ENCODE results near the gene CDC14A.

Gene CDC14A

GRCh38 chr1:100461222-100461621, 108.9 kb downstream of the CDC14A start:
- DNase-seq (ENCODE audit: extremely low read depth, low read depth): no peak
- no peak overlapping the region for H3K4me3 ChIP-seq (replicated peaks; ENCODE audit: low read depth, low read length)
- TF ChIP-seq CTCF (IDR thresholded peaks at IDR 0.05; ENCODE audit: low read depth, low read length, missing control alignments): no peak

DNA sequence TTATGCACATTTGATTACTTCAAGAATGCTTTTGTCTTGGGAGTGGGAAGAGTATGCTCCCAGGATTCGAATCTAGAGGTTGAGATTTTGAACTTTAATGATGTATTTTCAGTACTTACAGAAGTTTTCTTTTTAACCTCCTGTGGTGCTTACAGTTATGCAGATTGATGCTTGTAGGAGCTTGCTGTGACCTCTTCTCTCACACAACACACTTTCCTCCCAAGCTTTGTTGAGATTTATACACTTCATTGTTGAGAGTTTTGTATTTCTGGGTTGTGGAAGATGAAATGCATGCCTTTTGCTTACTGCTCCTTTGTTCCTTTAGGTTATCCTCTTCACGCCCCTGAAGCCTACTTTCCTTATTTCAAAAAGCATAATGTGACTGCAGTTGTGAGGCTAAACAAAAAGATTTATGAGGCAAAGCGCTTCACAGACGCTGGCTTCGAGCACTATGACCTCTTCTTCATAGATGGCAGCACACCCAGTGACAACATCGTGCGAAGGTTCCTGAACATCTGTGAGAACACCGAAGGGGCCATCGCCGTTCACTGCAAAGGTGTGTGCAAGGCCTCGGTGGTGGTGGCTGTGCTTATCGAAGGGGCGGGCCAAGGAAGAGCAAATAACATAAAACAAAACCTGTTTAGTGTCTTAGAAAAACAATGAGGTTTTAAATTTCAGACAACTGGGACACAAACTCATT, 110.2 kb downstream of the CDC14A start:
- no peak overlapping the region for H3K4me3 ChIP-seq (replicated peaks; ENCODE audit: low read depth, low read length)
- TF ChIP-seq CTCF (IDR thresholded peaks at IDR 0.05; ENCODE audit: low read depth, low read length, missing control alignments): no peak
- no peak for DNase-seq (ENCODE audit: extremely low read depth, low read depth)

- DNase-seq (ENCODE audit: extremely low read depth, low read depth): peak; percentile 22
- H3K4me3 ChIP-seq (replicated peaks; ENCODE audit: low read depth, low read length): no peak overlapping the region
- TF ChIP-seq CTCF (IDR thresholded peaks at IDR 0.05; ENCODE audit: low read depth, low read length, missing control alignments): peak; percentile 75
These were observed 111.6 kb downstream of the CDC14A start for GRCh38 chr1:100463791-100464424.

DNA sequence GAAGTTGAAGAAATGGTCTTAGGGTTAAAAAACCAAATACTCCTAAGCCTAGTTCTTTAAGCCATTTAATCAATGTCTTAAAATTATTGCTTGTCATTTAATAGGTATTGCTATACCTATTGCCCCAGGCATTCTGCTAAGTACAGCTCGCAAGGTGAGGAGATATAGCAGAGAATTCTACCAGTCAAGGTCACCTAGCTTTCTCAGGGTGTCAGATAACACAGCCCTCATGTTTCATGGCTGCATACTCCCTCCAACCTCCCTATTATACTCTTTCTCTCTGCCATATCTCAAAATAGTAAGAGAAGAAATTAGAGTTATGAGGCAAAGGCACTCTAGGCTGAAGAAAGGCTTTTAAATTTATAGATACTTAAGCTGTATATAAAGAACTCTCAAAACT, 117.3 kb downstream of the CDC14A start:
- TF ChIP-seq CTCF (IDR thresholded peaks at IDR 0.05; ENCODE audit: low read depth, low read length, missing control alignments): no peak
- no peak for DNase-seq (ENCODE audit: extremely low read depth, low read depth)
- no peak overlapping the region for H3K4me3 ChIP-seq (replicated peaks; ENCODE audit: low read depth, low read length)

GRCh38 chr1:100474834-100475233, 122.5 kb downstream of the CDC14A start:
- no peak overlapping the region for H3K4me3 ChIP-seq (replicated peaks; ENCODE audit: low read depth, low read length)
- no peak for TF ChIP-seq CTCF (IDR thresholded peaks at IDR 0.05; ENCODE audit: low read depth, low read length, missing control alignments)
- no peak for DNase-seq (ENCODE audit: extremely low read depth, low read depth)

DNA sequence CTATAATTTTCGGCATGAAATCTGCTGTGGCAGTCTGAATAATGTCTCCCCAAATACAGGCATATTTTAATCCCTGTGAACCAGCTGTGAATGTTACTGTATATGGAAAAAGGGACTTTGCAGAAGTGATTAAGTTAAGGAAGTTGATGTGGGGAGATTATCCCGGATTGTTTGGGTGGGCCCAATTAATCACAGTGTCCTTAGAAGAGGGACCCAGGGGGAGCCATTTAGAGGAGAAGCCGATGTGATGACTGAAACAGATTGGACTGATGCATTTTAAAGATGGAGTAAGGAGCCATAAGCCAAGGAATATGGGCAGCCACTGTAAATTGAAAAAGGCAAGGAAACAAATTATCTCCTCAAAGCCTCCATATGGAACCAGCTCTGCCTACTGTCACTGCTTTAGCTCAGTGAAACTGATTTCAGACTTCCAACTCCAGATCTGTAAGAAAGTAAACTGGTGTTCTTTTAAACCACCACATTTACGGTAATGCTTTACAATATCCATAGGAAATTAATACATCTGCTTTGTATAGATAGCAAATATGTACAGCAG, 124.5 kb downstream of the CDC14A start:
- no peak overlapping the region for H3K4me3 ChIP-seq (replicated peaks; ENCODE audit: low read depth, low read length)
- no peak for DNase-seq (ENCODE audit: extremely low read depth, low read depth)
- no peak for TF ChIP-seq CTCF (IDR thresholded peaks at IDR 0.05; ENCODE audit: low read depth, low read length, missing control alignments)

All from HFF-Myc (cell line).